ENCODE data around the gene MCOLN1.
A peak's percentile ranks its signal among the peaks of the same experiment; 100 is the strongest.

Gene MCOLN1

GRCh38 chr19:7522072-7522922 lies at the start of gene MCOLN1:
TSS of gene MCOLN1 (plus strand) at chr19:7522624. CDS start at chr19:7522751, 127 bp downstream.
- H3K4me3 ChIP-seq (ENCODE audit: low read depth, low read length): peak within 1 kb of the TSS; percentile 72
- in situ Hi-C loops (cut with HindIII; ENCODE audit: low pct_ligation_motif_present, low sequenced_read_pairs): no loop called here
- H3K27me3 ChIP-seq (replicated peaks): no peaks in the 10 kb centered on the region
- DNase-seq: peak; percentile 95
- H3K27ac ChIP-seq: peak within 1 kb of the TSS; percentile 1
- H3K36me3 ChIP-seq (replicated peaks): peaks cover 8% of the 10 kb centered on the region
- no peak for TF ChIP-seq CTCF (IDR thresholded peaks at IDR 0.05; ENCODE audit: low read depth, low read length, missing control alignments)

- DNase-seq: no peak
- Histone ChIP-seq H3K4me3 (ENCODE audit: low read depth, low read length) (no peak overlapping the region), H3K27me3 (replicated peaks) (no peaks in the 10 kb centered on the region), H3K27ac (no peak overlapping the region), H3K36me3 (replicated peaks) (peaks cover 4% of the 10 kb centered on the region)
- in situ Hi-C loops (cut with HindIII; ENCODE audit: low pct_ligation_motif_present, low sequenced_read_pairs): no loop called here
- no peak for TF ChIP-seq CTCF (IDR thresholded peaks at IDR 0.05; ENCODE audit: low read depth, low read length, missing control alignments)
Measured at GRCh38 chr19:7475665-7476064, 46.8 kb upstream of the MCOLN1 start.

- TF ChIP-seq CTCF (IDR thresholded peaks at IDR 0.05; ENCODE audit: low read depth, low read length, missing control alignments): no peak
- DNase-seq: no peak
- in situ Hi-C loops (cut with HindIII; ENCODE audit: low pct_ligation_motif_present, low sequenced_read_pairs): no loop called here
- H3K4me3 ChIP-seq (ENCODE audit: low read depth, low read length): no peak overlapping the region
- H3K27ac ChIP-seq: no peak overlapping the region
- H3K36me3 ChIP-seq (replicated peaks): peaks cover 4% of the 10 kb centered on the region
- H3K27me3 ChIP-seq (replicated peaks): no peaks in the 10 kb centered on the region
Measured at GRCh38 chr19:7476241-7476640, 46.2 kb upstream of the MCOLN1 start.

GRCh38 chr19:7476777-7477494 lies 45.5 kb upstream of the MCOLN1 start:
- H3K27me3 ChIP-seq (replicated peaks): no peaks in the 10 kb centered on the region
- DNase-seq: no peak
- in situ Hi-C loops (cut with HindIII; ENCODE audit: low pct_ligation_motif_present, low sequenced_read_pairs): no loop called here
- H3K27ac ChIP-seq: no peak overlapping the region
- H3K4me3 ChIP-seq (ENCODE audit: low read depth, low read length): no peak overlapping the region
- no peak for TF ChIP-seq CTCF (IDR thresholded peaks at IDR 0.05; ENCODE audit: low read depth, low read length, missing control alignments)
- H3K36me3 ChIP-seq (replicated peaks): peaks cover 4% of the 10 kb centered on the region

GRCh38 chr19:7477758-7478157 lies 44.7 kb upstream of the MCOLN1 start:
- no peak overlapping the region for H3K27ac ChIP-seq
- no peak for TF ChIP-seq CTCF (IDR thresholded peaks at IDR 0.05; ENCODE audit: low read depth, low read length, missing control alignments)
- no peak overlapping the region for H3K4me3 ChIP-seq (ENCODE audit: low read depth, low read length)
- no peaks in the 10 kb centered on the region for H3K27me3 ChIP-seq (replicated peaks)
- in situ Hi-C loops (cut with HindIII; ENCODE audit: low pct_ligation_motif_present, low sequenced_read_pairs): no loop called here
- no peaks in the 10 kb centered on the region for H3K36me3 ChIP-seq (replicated peaks)
- DNase-seq: no peak

Data from brain microvascular endothelial cell (primary cell).